ENCODE data around the gene SPRYD3.

SPRYD3 gene

GRCh38 chr12:53086361-53086760 lies 7.2 kb upstream of the SPRYD3 start:
- no peak for TF ChIP-seq CTCF (IDR thresholded peaks at IDR 0.05; ENCODE audit: insufficient read depth, missing control alignments)
- FAIRE-seq (no peak), DNase-seq (ENCODE audit: insufficient read length, low spot score) (no peak)

DNA sequence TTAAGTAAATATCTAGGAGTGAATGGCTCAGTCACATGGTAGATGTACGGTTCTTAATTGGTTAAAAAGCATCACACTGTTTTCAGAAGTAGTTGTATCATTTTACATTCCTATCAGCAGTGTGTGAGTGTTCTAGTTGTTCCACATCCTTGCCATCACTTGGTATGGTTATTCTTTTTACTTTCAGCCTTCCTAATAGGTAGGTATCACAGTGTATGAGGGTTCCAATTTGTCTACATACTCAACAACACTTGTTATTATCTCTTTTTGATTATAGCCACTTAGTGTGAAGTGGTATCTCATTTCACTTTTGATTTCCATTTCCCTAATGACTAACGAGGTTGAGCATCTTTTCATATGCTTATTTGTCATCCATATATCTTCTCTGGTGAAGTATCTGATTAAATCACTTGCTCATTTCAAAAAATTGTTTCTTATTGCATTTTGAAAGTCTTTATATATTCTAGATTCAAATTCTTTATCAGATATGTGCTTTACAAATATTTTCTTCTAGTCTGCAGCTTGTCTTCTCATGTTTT lies 3.5 kb upstream of the SPRYD3 start:
- no peak for FAIRE-seq

GRCh38 chr12:53078425-53079225 lies 565 bp downstream of the SPRYD3 start:
- no peak for FAIRE-seq
- no peak for DNase-seq (ENCODE audit: insufficient read length, low spot score)
- TF ChIP-seq CTCF (IDR thresholded peaks at IDR 0.05; ENCODE audit: insufficient read depth, missing control alignments): no peak

More for the DNA sequence above, 3.5 kb upstream of the SPRYD3 start:
- no peak for TF ChIP-seq CTCF (IDR thresholded peaks at IDR 0.05; ENCODE audit: insufficient read depth, missing control alignments)
- DNase-seq (ENCODE audit: insufficient read length, low spot score): no peak

- DNase-seq (ENCODE audit: insufficient read length, low spot score) (no peak), FAIRE-seq (no peak)
- TF ChIP-seq CTCF (IDR thresholded peaks at IDR 0.05; ENCODE audit: insufficient read depth, missing control alignments): no peak
These were observed 2.2 kb downstream of the SPRYD3 start for GRCh38 chr12:53077030-53077429.

GRCh38 chr12:53076461-53076860 lies 2.7 kb downstream of the SPRYD3 start:
- DNase-seq (ENCODE audit: insufficient read length, low spot score) (no peak), FAIRE-seq (no peak)
- no peak for TF ChIP-seq CTCF (IDR thresholded peaks at IDR 0.05; ENCODE audit: insufficient read depth, missing control alignments)

- no peak for TF ChIP-seq CTCF (IDR thresholded peaks at IDR 0.05; ENCODE audit: insufficient read depth, missing control alignments)
- FAIRE-seq (no peak), DNase-seq (ENCODE audit: insufficient read length, low spot score) (no peak)
These were observed 4.2 kb downstream of the SPRYD3 start for GRCh38 chr12:53074999-53075370.
